OCI-LY7 (cell line): ENCODE measurements around the gene PRSS8. TPM values are rescaled to one million over a fixed set of nuclear protein-coding genes. Genes with fewer than 3 reads are reported as not detected.

ENCODE experiments used
- BruUV-seq: library from RNA; stranded (reverse); fragments of 400-500 nt; replicated peaks from 2 replicates; lab custom pipeline; 2021; lab: Mats Ljungman, UMichigan
- CTCF ChIA-PET: fragments of 300-600 bp; sonication (Branson Sonifier 250); formaldehyde crosslinking; loops from one replicate; lab custom pipeline; 2022; ENCODE audit warnings: antibody characterized with exemption; ENCODE audit not compliant: unreplicated experiment; lab: Charles Lee
- POLR2A ChIA-PET: fragments of 300-600 bp; sonication (Branson Sonifier 250); formaldehyde crosslinking; loops from one replicate; lab custom pipeline; 2022; ENCODE audit warnings: antibody characterized with exemption; lab: Charles Lee
- DNase-seq: peaks from one replicate; pipeline ENCODE4 v3.0.0-alpha.2; 2015; ENCODE audit warnings: low spot score
- H2AFZ ChIP-seq: fragments of 200-600 bp; sonication (generic), shearing (Covaris generic); 2 replicates; pipeline ENCODE4 v1.6.1; 2014; ENCODE audit warnings: mild to moderate bottlenecking, antibody characterized with exemption, low read length, moderate library complexity
- H3K27ac ChIP-seq: fragments of 200-600 bp; sonication (generic); 2 replicates; pipeline ENCODE4 v1.5.1; 2014; ENCODE audit warnings: mixed run types, low read depth, mild to moderate bottlenecking, moderate library complexity, low read length, inconsistent platforms; ENCODE audit not compliant: poor library complexity, severe bottlenecking
- H3K36me3 ChIP-seq: fragments of 200-600 bp; sonication (generic); 2 replicates; pipeline ENCODE4 v1.6.1; 2014; ENCODE audit warnings: mild to moderate bottlenecking, antibody characterized with exemption, low read length, moderate library complexity, mixed read lengths; ENCODE audit not compliant: insufficient read depth
- H3K4me1 ChIP-seq: fragments of 200-600 bp; sonication (generic); 2 replicates; pipeline ENCODE4 v1.5.1; 2014; ENCODE audit warnings: mild to moderate bottlenecking, low read length; ENCODE audit not compliant: insufficient read depth, poor library complexity, severe bottlenecking
- H3K4me2 ChIP-seq: fragments of 200-600 bp; sonication (generic); 2 replicates; pipeline ENCODE4 v1.6.1; 2014; ENCODE audit warnings: mild to moderate bottlenecking, low read length
- H3K4me3 ChIP-seq: fragments of 200-600 bp; sonication (generic); 2 replicates; pipeline ENCODE4 v1.5.1; 2014; ENCODE audit warnings: mild to moderate bottlenecking, low read depth, low read length; ENCODE audit not compliant: poor library complexity, severe bottlenecking
- H3K79me2 ChIP-seq: fragments of 200-600 bp; sonication (generic); 2 replicates; pipeline ENCODE4 v1.6.1; 2016; ENCODE audit warnings: low read depth, mild to moderate bottlenecking, low read length, moderate library complexity, mixed read lengths; ENCODE audit not compliant: insufficient read depth
- H3K9me2 ChIP-seq: fragments of 200-600 bp; sonication (generic); 2 replicates; pipeline ENCODE4 v1.6.1; 2016; ENCODE audit warnings: mild to moderate bottlenecking, low read length, mixed read lengths; ENCODE audit not compliant: insufficient read depth
- H3K9me3 ChIP-seq: fragments of 200-600 bp; sonication (generic); 2 replicates; pipeline ENCODE4 v1.6.1; 2014; ENCODE audit warnings: mild to moderate bottlenecking, mixed run types, low read length, mixed read lengths
- H4K20me1 ChIP-seq: fragments of 200-600 bp; sonication (generic); 2 replicates; pipeline ENCODE4 v1.6.1; 2014; ENCODE audit warnings: mild to moderate bottlenecking, antibody characterized with exemption, low read length, moderate library complexity, mixed read lengths; ENCODE audit not compliant: insufficient read depth
- EZH2phosphoT487 ChIP-seq: fragments of 200-600 bp; sonication (generic); IDR thresholded peaks from 2 replicates; pipeline ENCODE4 v1.6.1; 2018; ENCODE audit warnings: low read depth, borderline replicate concordance, mild to moderate bottlenecking, mixed run types, antibody characterized with exemption, low read length, moderate library complexity, mixed read lengths
- intact Hi-C: fragments of 100-400 bp; cut with micrococcal nuclease; formaldehyde crosslinking; loops from one replicate; pipeline ENCODE4 v1.10.0; 2022; ENCODE audit not compliant: unreplicated experiment
- total RNA-seq, 2 experiments: library from RNA; depleted of rRNA in 1 of 2; stranded (reverse); fragments of >200 nt in 1 of 2; shearing (Covaris generic) in 1 of 2; gene quantifications; 2 replicates each; pipeline ENCODE4 v1.2.3, GENCODE V29; 2014 to 2022
- TF ChIP-seq, protein P1 (sequence below): fragments of 200-600 bp; sonication (generic); conservative IDR thresholded peaks from 2 replicates; pipeline ENCODE4 v1.5.1; 2014; ENCODE audit warnings: mild to moderate bottlenecking, antibody characterized with exemption, low read length, moderate library complexity, mixed read lengths

PRSS8 gene
- total RNA-seq, 2 experiments from 2014 or later = not detected

DNA sequence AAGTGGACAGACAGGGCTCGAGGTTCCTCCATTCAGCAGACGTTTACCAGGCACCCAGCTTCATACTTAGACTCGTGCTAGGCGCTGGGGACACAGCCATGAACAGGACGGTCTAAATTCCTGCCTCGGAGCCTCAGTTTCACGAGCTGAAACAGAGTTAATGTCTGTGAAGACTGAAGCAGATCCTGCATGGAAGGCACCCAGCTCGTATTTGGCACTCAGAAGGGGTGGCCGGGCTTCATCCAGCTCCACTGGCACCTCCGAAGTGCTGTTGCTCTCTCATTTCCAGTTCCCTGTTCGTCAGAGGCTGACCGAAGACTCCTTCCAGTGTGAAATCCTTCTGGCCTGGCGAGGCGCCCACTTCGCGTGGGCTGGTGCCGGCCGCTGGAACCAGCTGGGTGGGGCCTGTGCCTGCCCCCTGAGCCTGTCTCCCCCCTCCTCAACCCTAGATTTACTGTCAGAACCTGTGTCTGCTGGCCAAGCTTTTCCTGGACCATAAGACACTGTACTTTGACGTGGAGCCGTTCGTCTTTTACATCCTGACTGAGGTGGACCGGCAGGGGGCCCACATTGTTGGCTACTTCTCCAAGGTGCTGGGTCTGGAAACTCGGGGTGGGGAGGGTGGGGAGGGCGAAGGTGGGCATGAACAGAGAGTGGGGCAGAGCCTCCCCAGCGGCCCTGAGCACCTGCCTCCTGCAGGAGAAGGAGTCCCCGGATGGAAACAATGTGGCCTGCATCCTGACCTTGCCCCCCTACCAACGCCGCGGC, 5.8 kb downstream of the PRSS8 start:
- POLR2A ChIA-PET = interaction anchor here (0.5 to 2.8 kb wide), 3 partner anchors 12 to 93 kb away, joined by 3 to 8 read pairs (median 4); partner anchors contain the start of gene KAT8
- Histone ChIP-seq H3K4me3 (no peak overlapping the region), H3K4me1 (no peaks in the 10 kb centered on the region), H3K79me2 (no peaks in the 10 kb centered on the region), H3K9me2 (no peaks in the 10 kb centered on the region), H3K9me3 (no peaks in the 10 kb centered on the region), H4K20me1 (no peaks in the 10 kb centered on the region), H3K4me2 (no peak overlapping the region), H3K36me3 (peaks cover 41% of the 10 kb centered on the region), H2AFZ (no peak overlapping the region), H3K27ac (no peak overlapping the region)
- no peak for DNase-seq
- intact Hi-C loops = no loop called here
- TF ChIP-seq, protein P1, sequence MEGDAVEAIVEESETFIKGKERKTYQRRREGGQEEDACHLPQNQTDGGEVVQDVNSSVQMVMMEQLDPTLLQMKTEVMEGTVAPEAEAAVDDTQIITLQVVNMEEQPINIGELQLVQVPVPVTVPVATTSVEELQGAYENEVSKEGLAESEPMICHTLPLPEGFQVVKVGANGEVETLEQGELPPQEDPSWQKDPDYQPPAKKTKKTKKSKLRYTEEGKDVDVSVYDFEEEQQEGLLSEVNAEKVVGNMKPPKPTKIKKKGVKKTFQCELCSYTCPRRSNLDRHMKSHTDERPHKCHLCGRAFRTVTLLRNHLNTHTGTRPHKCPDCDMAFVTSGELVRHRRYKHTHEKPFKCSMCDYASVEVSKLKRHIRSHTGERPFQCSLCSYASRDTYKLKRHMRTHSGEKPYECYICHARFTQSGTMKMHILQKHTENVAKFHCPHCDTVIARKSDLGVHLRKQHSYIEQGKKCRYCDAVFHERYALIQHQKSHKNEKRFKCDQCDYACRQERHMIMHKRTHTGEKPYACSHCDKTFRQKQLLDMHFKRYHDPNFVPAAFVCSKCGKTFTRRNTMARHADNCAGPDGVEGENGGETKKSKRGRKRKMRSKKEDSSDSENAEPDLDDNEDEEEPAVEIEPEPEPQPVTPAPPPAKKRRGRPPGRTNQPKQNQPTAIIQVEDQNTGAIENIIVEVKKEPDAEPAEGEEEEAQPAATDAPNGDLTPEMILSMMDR = no peak
- TF ChIP-seq EZH2phosphoT487 = no peak
- CTCF ChIA-PET = no interaction called here
- no TSS peak for BruUV-seq

DNA sequence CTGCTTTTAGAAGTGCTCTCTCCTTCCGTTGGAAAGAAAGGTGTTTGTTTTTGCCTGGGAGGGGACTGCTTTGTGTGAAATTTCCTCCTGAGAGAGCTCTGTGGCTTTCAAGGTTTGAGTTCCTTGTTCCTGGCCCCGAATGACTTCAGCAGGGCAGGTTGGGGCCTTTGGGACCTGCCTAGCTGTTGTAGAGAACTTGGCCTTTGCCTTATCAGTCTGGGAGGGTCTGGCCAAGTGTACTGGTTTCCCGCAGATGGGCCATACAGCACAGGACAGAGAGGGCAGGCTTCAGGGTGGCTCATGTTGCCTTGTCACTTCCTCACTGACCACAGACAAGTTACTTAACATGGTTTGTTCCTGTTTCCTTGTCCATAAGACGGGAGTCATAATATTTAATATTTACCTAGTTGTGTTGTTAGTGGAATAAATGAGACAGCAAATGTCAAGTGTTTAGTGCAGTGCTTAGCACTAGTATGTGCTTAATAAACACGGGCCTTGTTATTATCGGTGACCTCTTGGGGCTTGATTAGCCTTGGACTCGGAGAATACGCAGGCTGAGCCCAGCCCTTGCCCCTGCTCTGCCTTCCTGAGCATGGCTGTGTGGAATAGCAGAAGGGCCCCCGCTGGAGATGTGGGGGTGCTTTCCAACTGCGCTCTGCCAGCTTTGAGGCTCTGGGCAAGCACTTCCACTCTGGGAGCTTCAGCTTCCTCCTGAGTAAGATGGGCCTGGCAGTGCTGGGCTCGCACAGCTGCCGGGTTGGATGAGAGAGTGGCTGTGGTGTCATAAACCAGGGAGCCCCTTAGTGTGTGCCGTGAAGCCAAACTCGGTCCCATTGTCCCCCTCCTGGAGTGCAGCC, 6.6 kb downstream of the PRSS8 start:
- H3K4me2 ChIP-seq = no peak overlapping the region
- H3K27ac ChIP-seq = no peak overlapping the region
- no peaks in the 10 kb centered on the region for H3K79me2 ChIP-seq
- H3K4me1 ChIP-seq = no peaks in the 10 kb centered on the region
- H3K4me3 ChIP-seq = no peak overlapping the region
- ChIA-PET POLR2A (interaction anchor here (0.8 to 2.8 kb wide), 2 partner anchors 11 to 13 kb away, joined by 3 to 8 read pairs; partner anchors contain the start of gene KAT8), CTCF (interaction anchor here (0.6 kb wide), 1 partner anchor 11 kb away, joined by 8 read pairs; the partner anchor contains the start of gene KAT8)
- H3K9me3 ChIP-seq = no peaks in the 10 kb centered on the region
- peaks cover 47% of the 10 kb centered on the region for H3K36me3 ChIP-seq
- TF ChIP-seq, protein P1 = no peak
- no peak for TF ChIP-seq EZH2phosphoT487
- intact Hi-C loops = no loop called here
- H4K20me1 ChIP-seq = no peaks in the 10 kb centered on the region
- H2AFZ ChIP-seq = no peak overlapping the region
- BruUV-seq = no TSS peak
- no peaks in the 10 kb centered on the region for H3K9me2 ChIP-seq
- DNase-seq = no peak
